ENCODE data around the gene SPIB. TPM values are rescaled to one million over a fixed set of nuclear protein-coding genes. Genes with fewer than 3 reads are reported as not detected.

SPIB gene
- total and polyA plus RNA-seq, 2 of the 4 experiments (the other 2 are of a cell fraction) = not detected

DNA sequence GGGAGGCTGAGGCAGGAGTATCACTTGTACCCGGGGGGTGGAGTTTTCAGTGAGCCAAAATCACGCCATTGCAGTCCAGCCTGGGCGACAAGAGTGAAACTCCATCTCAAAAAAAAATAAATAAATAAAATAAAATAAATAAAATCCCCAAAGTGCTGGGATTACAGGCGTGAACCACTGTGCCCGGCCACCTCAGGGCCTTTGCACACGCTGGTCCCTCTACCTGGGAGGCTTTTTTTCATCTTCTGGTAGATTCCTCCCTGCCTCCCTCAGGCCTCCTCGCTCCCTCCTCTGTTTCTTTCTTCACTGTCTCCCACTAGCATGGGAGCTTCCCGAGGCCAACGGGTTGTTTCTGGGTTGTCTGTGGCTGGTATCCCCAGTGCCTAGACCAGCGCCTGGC lies 29.0 kb downstream of the SPIB start:
- ATAC-seq (ENCODE audit: low read depth) = no peak
- Histone ChIP-seq H2AFZ (replicated peaks; ENCODE audit: low read length, poor library complexity) (no peak overlapping the region), H3K9ac (ENCODE audit: low read depth, low read length) (no peak overlapping the region), H2BK15ac (ENCODE audit: low read depth, low read length) (no peak overlapping the region), H3K18ac (ENCODE audit: low read depth, low read length) (no peak overlapping the region), H3K4ac (ENCODE audit: low read depth, low read length) (no peak overlapping the region), H4K91ac (ENCODE audit: insufficient read depth, low read depth, low read length) (no peak overlapping the region), H2AK9ac (replicated peaks; ENCODE audit: low read depth, low read length, poor library complexity) (no peak overlapping the region), H3K14ac (replicated peaks; ENCODE audit: low read depth, low read length) (no peak overlapping the region), H2BK20ac (ENCODE audit: low read depth, low read length) (no peak overlapping the region), H2BK5ac (ENCODE audit: low read depth, low read length, poor library complexity, severe bottlenecking) (no peak overlapping the region), H3K4me1 (ENCODE audit: control insufficient read depth, insufficient read depth, low read length) (no peaks in the 10 kb centered on the region), H4K5ac (ENCODE audit: low read depth, low read length) (no peak overlapping the region), H4K8ac (ENCODE audit: low read depth in 2 of 2, low read length in 2 of 2) (no peak overlapping the region), H3K79me1 (ENCODE audit: low read depth in 1 of 2, low read length in 2 of 2) (no peaks in the 10 kb centered on the region), H3K9me3 (ENCODE audit: control insufficient read depth, insufficient read depth, low read length) (no peaks in the 10 kb centered on the region), H3K27me3 (ENCODE audit: control insufficient read depth, insufficient read depth, low read length) (no peaks in the 10 kb centered on the region; the same call in 1 of the 2 replicates), H3K36me3 (ENCODE audit: control insufficient read depth, insufficient read depth, low read length) (no peaks in the 10 kb centered on the region), H4K20me1 (ENCODE audit: insufficient read depth, low read length) (no peaks in the 10 kb centered on the region), H3K9me1 (ENCODE audit: insufficient read depth, low read length) (no peaks in the 10 kb centered on the region), H2BK120ac (ENCODE audit: low read depth, low read length) (no peak overlapping the region), H3K4me2 (ENCODE audit: low read depth, low read length) (no peak overlapping the region), H3K4me3 (ENCODE audit: insufficient read depth, low read depth, low read length) (no peak overlapping the region), H2AK5ac (ENCODE audit: low read depth, low read length) (no peak overlapping the region), H3K23ac (ENCODE audit: low read depth, low read length) (no peak overlapping the region), H3K56ac (ENCODE audit: extremely low read depth, insufficient read depth, low read length) (no peak overlapping the region), H3K27ac (ENCODE audit: insufficient read depth, low read length) (no peak overlapping the region)
- WGBS, 2 experiments (ENCODE audit: extremely low coverage in 2 of 2, insufficient read length in 1 of 2) = 76% methylated on average over 3 of the region's 10 CpGs; no CpG with 5 or more reads in 1 of the 2 experiments
- intact Hi-C loops (cut with micrococcal nuclease) (no loop called here), dilution Hi-C loops (cut with HindIII; ENCODE audit: low sequenced_read_pairs, unreplicated experiment) (no loop called here), in situ Hi-C loops (cut with MboI; ENCODE audit: low sequenced_read_pairs) (no loop called here)
- DNase-seq = no peak
- TF ChIP-seq MXI1 (IDR thresholded peaks at IDR 0.05; ENCODE audit: borderline replicate concordance, low read depth, low read length) (no peak), CEBPB (IDR thresholded peaks at IDR 0.05; ENCODE audit: low read depth, low read length) (no peak)
- TF ChIP-seq, protein P1, sequence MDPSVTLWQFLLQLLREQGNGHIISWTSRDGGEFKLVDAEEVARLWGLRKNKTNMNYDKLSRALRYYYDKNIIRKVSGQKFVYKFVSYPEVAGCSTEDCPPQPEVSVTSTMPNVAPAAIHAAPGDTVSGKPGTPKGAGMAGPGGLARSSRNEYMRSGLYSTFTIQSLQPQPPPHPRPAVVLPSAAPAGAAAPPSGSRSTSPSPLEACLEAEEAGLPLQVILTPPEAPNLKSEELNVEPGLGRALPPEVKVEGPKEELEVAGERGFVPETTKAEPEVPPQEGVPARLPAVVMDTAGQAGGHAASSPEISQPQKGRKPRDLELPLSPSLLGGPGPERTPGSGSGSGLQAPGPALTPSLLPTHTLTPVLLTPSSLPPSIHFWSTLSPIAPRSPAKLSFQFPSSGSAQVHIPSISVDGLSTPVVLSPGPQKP (IDR thresholded peaks at IDR 0.05; ENCODE audit: borderline replicate concordance, low read depth, low read length) = no peak
- TF ChIP-seq, protein P2, sequence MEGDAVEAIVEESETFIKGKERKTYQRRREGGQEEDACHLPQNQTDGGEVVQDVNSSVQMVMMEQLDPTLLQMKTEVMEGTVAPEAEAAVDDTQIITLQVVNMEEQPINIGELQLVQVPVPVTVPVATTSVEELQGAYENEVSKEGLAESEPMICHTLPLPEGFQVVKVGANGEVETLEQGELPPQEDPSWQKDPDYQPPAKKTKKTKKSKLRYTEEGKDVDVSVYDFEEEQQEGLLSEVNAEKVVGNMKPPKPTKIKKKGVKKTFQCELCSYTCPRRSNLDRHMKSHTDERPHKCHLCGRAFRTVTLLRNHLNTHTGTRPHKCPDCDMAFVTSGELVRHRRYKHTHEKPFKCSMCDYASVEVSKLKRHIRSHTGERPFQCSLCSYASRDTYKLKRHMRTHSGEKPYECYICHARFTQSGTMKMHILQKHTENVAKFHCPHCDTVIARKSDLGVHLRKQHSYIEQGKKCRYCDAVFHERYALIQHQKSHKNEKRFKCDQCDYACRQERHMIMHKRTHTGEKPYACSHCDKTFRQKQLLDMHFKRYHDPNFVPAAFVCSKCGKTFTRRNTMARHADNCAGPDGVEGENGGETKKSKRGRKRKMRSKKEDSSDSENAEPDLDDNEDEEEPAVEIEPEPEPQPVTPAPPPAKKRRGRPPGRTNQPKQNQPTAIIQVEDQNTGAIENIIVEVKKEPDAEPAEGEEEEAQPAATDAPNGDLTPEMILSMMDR (conservative IDR thresholded peaks at IDR 0.05; ENCODE audit: low read depth, low read length) = no peak
- BruUV-seq (replicated peaks) = no TSS peak
- ChIA-PET POLR2A (ENCODE audit: unreplicated experiment) (no interaction called here), CTCF (no interaction called here)
